GM13976 (cell line): ENCODE data around the gene ATXN7.

ENCODE experiments used
- DNase-seq: peaks from one replicate; pipeline ENCODE4 v3.0.0; 2012; ENCODE audit warnings: low spot score
- in situ Hi-C: fragments of 300-500 bp; cut with MboI; formaldehyde crosslinking; loops from one replicate; pipeline ENCODE4 v1.12.0; 2022; ENCODE audit warnings: low sequenced_read_pairs, mixed read lengths, inconsistent platforms; ENCODE audit not compliant: unreplicated experiment
- TF ChIP-seq, protein P1 (sequence below): IDR thresholded peaks from 2 replicates; pipeline ENCODE4 v1.5.1; 2012; ENCODE audit warnings: borderline replicate concordance, mild to moderate bottlenecking; ENCODE audit not compliant: insufficient read depth; ENCODE audit errors: extremely low read depth, missing control alignments, control extremely low read depth

The ATXN7 gene

DNA sequence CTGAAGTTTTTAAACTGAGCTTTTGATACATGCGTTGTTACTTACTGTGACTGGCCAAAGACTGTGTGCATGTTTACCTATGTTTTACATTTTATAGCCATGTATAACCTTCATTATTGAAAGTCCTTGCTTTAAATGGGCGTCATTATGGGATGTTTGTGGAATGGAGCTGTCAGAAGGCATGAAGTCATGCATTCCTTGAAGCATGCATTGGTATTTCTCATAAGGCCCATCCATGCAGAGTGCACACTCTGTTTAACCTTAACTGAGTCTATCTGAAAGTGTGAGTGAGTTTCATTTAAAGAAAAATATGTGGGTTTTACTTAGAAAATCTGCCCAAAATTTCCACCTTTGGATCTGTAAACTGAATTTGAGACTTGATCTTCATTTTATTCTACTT lies 108.5 kb downstream of the ATXN7 start:
- TF ChIP-seq, protein P1, sequence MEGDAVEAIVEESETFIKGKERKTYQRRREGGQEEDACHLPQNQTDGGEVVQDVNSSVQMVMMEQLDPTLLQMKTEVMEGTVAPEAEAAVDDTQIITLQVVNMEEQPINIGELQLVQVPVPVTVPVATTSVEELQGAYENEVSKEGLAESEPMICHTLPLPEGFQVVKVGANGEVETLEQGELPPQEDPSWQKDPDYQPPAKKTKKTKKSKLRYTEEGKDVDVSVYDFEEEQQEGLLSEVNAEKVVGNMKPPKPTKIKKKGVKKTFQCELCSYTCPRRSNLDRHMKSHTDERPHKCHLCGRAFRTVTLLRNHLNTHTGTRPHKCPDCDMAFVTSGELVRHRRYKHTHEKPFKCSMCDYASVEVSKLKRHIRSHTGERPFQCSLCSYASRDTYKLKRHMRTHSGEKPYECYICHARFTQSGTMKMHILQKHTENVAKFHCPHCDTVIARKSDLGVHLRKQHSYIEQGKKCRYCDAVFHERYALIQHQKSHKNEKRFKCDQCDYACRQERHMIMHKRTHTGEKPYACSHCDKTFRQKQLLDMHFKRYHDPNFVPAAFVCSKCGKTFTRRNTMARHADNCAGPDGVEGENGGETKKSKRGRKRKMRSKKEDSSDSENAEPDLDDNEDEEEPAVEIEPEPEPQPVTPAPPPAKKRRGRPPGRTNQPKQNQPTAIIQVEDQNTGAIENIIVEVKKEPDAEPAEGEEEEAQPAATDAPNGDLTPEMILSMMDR = no peak
- DNase-seq = no peak
- in situ Hi-C loops = no loop called here

DNA sequence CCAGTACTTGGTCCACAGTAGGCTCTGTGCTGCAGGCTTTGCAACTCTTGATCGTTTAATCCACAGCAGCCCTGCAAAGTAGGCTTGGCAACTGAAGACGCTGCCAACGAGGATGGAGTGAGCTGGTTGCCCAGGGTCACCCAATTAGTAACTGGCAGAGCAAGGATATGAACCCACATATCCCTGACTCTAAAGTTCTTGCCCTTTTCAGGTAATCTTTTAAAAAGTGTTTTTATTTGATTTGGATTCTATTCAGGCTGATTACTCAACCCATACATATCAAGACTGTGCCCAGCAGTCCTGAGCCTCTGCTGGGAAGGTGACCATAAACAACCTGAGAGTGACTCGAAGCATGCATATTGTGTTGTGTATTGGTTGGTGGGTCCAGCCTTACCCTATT lies 109.3 kb downstream of the ATXN7 start:
- TF ChIP-seq, protein P1 = no peak
- in situ Hi-C loops = no loop called here
- DNase-seq = no peak

DNA sequence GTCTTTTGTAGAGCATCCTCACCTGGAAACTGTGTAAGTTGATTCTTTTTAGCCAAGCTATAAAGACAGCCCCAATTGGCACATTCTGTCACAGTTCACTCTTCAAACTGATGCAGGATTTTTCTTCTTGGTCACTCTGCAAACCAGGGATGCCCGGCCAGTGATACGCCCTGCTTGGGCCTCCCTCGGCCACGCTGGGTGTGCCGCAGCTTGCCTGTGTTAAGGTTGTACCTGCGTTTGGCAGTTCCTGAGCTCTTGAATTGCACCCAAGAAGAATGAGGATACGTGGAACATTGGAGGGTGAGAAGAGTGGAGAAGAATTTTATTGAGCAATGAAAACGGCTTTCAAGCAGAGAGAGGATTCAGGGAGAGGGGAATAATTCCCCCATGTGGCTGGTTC lies 109.7 kb downstream of the ATXN7 start:
- DNase-seq = no peak
- in situ Hi-C loops = no loop called here
- TF ChIP-seq, protein P1 = no peak

DNA sequence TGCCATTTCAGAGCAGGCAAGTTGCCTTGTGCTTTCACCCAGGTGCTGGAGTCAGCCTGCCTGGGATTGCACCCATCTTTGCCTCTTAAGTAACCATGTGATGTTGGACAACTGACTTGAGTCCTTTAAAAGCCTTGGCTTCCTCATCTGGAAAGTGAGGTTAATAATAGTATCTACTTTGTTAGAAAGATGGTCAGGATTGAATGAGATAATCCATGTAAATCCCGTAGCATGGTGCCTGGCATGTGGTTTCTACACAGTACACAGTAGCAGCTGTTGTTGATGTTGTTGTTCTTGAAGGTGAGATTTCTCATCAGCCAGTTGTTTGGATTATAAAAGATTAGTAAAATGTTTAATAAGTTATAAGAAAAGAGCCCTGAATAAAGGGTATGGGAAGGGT lies 110.8 kb downstream of the ATXN7 start:
- in situ Hi-C loops = no loop called here
- TF ChIP-seq, protein P1 = no peak
- no peak for DNase-seq

DNA sequence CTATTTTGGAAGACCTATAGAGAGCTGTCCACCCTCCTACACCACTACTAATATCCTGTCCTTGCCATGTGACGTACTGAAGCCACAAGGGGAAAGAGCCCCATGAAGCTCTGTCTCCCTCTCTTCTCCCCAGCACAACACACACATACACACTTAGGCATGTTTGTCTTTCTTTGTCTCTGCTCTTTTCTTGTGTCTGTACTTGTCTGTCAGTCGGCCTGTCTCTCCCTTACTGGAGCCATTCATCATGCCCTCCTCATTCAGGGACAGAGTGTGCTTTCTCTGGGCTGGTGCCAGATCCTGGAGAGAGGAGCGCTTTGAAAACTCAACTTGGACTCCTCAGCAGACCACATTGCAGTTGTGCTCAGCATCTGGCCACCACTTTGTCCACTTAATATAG lies 112.1 kb downstream of the ATXN7 start:
- in situ Hi-C loops = no loop called here
- DNase-seq = no peak
- TF ChIP-seq, protein P1 = no peak

DNA sequence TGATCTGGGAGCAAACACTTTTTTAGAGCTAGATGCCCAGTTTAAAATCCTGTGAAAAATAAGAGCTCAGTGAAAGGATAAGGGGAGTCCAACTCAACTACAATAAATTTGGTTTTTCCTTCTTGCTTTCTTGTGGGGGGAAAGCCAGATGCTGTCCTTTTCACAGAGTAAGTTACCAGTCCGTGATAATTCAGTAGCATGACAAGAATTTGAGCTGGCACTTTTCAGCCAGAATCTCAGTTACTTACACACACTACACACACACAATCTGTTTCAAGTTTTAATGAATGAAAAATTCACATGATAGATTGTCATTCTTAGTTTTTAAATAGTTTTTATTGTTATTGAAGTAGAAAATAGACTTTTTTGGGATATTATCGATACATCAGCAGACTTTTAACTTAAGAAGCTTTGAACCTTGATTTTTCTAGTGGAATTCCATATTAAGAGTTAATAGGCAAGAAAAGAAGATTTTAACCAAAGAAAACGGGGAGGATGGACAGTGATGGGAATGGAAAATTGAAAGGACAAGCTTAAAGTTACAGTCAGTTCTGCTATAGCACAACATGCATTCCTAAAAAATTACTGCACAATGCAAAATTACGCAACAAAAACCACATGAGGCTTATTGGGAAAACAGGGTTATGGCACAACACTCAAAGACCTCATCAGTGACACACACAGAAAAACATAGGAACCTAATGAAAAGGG lies 112.6 kb downstream of the ATXN7 start:
- in situ Hi-C loops = no loop called here
- TF ChIP-seq, protein P1 = no peak
- DNase-seq = no peak

DNA sequence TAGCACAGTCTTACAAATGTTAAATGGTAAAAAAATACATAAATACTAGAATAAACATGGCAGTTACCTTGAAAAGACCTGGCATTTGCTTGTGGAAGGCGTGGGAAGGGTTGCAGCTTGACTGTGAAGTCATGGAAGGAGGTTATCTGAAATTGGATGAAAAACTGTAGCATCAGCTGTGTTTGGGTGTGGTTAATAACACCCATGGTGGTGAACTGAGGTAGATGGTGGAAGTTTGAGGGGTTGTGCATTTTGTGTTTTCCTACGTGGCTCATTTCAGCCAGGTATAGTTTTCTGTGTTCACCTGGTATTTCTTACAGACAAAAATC lies 113.2 kb downstream of the ATXN7 start:
- DNase-seq = no peak
- in situ Hi-C loops = no loop called here
- TF ChIP-seq, protein P1 = no peak
